ENCODE data around the gene NUDT16. TPM values are rescaled to one million over a fixed set of nuclear protein-coding genes. Genes with fewer than 3 reads are reported as not detected.
A peak's percentile ranks its signal among the peaks of the same experiment; 100 is the strongest.

The NUDT16 gene
- total RNA-seq, 1 experiment from 2014 or later: 19.4 TPM

DNA sequence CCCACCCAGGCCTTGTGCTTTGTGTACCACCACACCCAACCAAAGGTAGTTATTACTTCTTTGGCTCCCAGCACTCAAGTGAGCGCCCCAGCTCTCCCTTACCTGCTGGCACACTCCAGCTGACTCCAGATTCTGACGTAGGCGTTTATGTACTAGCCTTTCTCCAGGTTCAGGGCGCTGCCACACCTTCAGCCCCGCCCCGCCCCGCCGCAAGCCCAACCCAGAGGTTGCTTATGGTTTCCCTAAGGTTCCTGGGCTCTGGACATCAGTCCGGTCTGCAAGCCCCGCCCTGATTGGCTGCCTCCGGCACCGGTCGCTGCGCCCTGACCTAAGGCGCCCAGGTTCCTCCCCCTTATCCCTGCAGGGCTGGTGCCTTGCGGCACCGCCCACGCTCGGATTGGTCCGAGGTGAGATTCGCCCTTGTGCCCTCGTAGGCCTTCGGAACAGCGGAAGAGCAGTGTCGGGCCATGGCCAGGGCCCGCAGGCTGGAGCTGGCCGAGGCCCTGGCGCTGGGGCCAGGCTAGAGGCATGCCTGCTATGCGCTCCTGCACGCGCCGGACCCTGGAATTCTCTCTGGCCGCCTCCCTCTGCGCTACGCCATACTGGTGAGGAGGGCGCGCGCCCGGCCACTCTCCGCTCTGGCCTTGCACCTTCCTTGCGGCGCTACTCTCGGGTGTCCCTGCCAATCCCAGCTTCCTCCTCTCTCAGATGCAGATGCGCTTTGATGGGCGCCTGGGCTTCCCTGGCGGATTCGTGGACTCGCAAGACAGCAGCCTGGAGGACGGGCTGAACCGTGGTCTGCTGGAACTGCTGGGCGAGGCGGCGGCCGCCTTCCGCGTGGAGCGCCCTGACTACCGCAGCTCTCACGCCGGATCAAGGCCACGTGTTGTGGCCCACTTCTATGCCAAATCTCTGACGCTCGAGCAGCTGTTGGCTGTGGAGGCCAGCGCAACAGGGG lies 19.8 kb upstream of the NUDT16 start:
- Histone ChIP-seq H3K79me2 (ENCODE audit: low read depth) (no peaks in the 10 kb centered on the region), H3K27ac (no peak overlapping the region), H3K4me2 (peak overlapping the region; percentile 85), H3K9me3 (ENCODE audit: insufficient read depth, low read depth) (peaks cover 4% of the 10 kb centered on the region), H3K9me2 (ENCODE audit: insufficient read depth) (no peaks in the 10 kb centered on the region), H3K36me3 (ENCODE audit: low read depth) (no peaks in the 10 kb centered on the region), H3F3A (ENCODE audit: insufficient read depth, low read depth) (no peaks in the 10 kb centered on the region; the same call in 1 of the 2 replicates), H4K20me1 (ENCODE audit: insufficient read depth) (no peaks in the 10 kb centered on the region), H3K27me3 (ENCODE audit: insufficient read depth, low read depth) (no peaks in the 10 kb centered on the region), H2AFZ (peak overlapping the region; percentile 82), H3K4me3 (peak overlapping the region; percentile 58), H3K4me1 (replicated peaks; ENCODE audit: insufficient read depth) (peaks cover 25% of the 10 kb centered on the region)
- ChIA-PET CTCF (interaction anchor here (0.6 kb wide), 1 partner anchor 535 kb away, joined by 3 read pairs; no protein-coding TSS in a partner anchor), POLR2A (ENCODE audit: unreplicated experiment) (interaction anchor here (0.6 to 1.0 kb wide), 2 partner anchors 11 to 20 kb away, joined by 3 read pairs; partner anchors contain the start of gene NUDT16)
- DNase-seq: peak; percentile 88 to 99
- no TSS peak for BruUV-seq (replicated peaks)
- intact Hi-C loops (cut with micrococcal nuclease; ENCODE audit: unreplicated experiment): loop anchor here (1.0 to 2.0 kb wide), 3 partner anchors 11 to 145 kb away; no protein-coding TSS in a partner anchor
- no peak for TF ChIP-seq EZH2 (IDR thresholded peaks at IDR 0.05; ENCODE audit: low read depth)
- TF ChIP-seq, protein P1, sequence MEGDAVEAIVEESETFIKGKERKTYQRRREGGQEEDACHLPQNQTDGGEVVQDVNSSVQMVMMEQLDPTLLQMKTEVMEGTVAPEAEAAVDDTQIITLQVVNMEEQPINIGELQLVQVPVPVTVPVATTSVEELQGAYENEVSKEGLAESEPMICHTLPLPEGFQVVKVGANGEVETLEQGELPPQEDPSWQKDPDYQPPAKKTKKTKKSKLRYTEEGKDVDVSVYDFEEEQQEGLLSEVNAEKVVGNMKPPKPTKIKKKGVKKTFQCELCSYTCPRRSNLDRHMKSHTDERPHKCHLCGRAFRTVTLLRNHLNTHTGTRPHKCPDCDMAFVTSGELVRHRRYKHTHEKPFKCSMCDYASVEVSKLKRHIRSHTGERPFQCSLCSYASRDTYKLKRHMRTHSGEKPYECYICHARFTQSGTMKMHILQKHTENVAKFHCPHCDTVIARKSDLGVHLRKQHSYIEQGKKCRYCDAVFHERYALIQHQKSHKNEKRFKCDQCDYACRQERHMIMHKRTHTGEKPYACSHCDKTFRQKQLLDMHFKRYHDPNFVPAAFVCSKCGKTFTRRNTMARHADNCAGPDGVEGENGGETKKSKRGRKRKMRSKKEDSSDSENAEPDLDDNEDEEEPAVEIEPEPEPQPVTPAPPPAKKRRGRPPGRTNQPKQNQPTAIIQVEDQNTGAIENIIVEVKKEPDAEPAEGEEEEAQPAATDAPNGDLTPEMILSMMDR (conservative IDR thresholded peaks at IDR 0.05): no peak

DNA sequence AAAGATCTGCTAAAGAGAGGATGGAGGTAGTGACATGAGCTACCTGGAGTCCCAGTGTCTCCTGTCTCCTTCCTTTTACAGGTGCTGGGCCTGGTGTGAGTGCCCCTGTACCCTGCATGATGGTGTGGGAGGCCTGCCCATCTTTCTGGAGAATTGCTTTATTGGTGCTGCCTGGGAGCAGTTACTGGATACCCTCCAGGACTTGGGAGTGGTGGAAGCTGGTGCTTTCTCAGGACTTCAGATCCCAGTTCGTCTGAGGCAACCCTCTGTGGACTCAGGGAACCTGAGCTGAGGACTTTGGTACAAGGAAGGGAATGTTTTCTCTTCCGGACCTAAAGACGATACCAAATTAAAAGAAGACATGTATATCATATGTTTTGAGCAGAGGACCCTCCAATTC lies 18.3 kb upstream of the NUDT16 start:
- no TSS peak for BruUV-seq (replicated peaks)
- intact Hi-C loops (cut with micrococcal nuclease; ENCODE audit: unreplicated experiment): no loop called here
- ChIA-PET CTCF (no interaction called here), POLR2A (ENCODE audit: unreplicated experiment) (interaction anchor here (0.9 kb wide), 1 partner anchor 18 kb away, joined by 4 read pairs; the partner anchor contains the start of gene NUDT16)
- no peak for DNase-seq
- Histone ChIP-seq H3K79me2 (ENCODE audit: low read depth) (no peaks in the 10 kb centered on the region), H4K20me1 (ENCODE audit: insufficient read depth) (no peaks in the 10 kb centered on the region), H3K36me3 (ENCODE audit: low read depth) (no peaks in the 10 kb centered on the region), H2AFZ (no peak overlapping the region), H3K9me3 (ENCODE audit: insufficient read depth, low read depth) (peaks cover 8% of the 10 kb centered on the region), H3K9me2 (ENCODE audit: insufficient read depth) (no peaks in the 10 kb centered on the region), H3K4me1 (replicated peaks; ENCODE audit: insufficient read depth) (peaks cover 25% of the 10 kb centered on the region), H3K4me3 (no peak overlapping the region), H3F3A (ENCODE audit: insufficient read depth, low read depth) (no peaks in the 10 kb centered on the region; the same call in 1 of the 2 replicates), H3K27me3 (ENCODE audit: insufficient read depth, low read depth) (no peaks in the 10 kb centered on the region), H3K4me2 (no peak overlapping the region), H3K27ac (no peak overlapping the region)
- no peak for TF ChIP-seq EZH2 (IDR thresholded peaks at IDR 0.05; ENCODE audit: low read depth)
- TF ChIP-seq, protein P1 (conservative IDR thresholded peaks at IDR 0.05): no peak

DNA sequence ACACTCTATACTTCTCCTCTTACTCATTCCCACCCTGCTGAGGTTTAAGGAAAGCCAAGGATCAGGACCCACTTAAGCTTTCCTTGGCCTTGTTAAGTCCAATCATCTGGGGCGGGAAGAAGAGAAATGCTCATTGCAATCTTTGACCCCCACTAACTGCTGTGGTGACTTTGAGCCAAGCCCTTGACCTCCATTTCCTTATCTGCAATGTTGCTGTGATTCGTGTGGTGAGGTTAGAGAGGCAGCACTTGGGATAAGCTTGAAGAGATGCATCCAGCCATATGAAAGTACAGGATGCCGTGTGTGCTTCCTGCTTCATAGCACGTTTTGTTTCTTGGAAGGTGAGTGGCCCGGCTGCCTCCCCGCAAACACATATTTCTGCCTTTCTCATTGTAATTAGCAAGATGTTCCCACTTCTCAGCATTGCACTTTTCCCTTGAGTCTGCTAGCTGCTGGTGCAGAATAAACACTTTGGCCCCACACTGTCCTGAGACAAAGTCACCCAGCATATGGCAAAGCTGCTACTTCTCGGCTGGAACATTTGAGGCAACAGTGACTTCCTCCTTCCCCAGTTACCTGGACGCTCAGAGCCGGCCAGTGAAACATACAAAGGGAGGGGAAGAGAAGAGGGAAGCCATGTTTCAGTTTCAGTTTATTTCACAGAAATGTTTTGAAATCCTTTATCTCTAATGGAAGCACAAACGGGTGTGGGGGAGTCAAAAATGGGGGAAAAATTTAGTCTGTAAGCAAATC lies 10.5 kb upstream of the NUDT16 start:
- TF ChIP-seq, protein P1 (conservative IDR thresholded peaks at IDR 0.05): no peak
- TF ChIP-seq EZH2 (IDR thresholded peaks at IDR 0.05; ENCODE audit: low read depth): no peak
- H3F3A ChIP-seq (ENCODE audit: insufficient read depth, low read depth): no peaks in the 10 kb centered on the region
- H3K79me2 ChIP-seq (ENCODE audit: low read depth): no peaks in the 10 kb centered on the region
- H3K27me3 ChIP-seq (ENCODE audit: insufficient read depth, low read depth): no peaks in the 10 kb centered on the region
- no peak overlapping the region for H3K4me3 ChIP-seq
- H3K4me2 ChIP-seq: no peak overlapping the region
- no peaks in the 10 kb centered on the region for H4K20me1 ChIP-seq (ENCODE audit: insufficient read depth)
- intact Hi-C loops (cut with micrococcal nuclease; ENCODE audit: unreplicated experiment): no loop called here
- no peak overlapping the region for H3K27ac ChIP-seq
- no TSS peak for BruUV-seq (replicated peaks)
- H3K4me1 ChIP-seq (replicated peaks; ENCODE audit: insufficient read depth): no peaks in the 10 kb centered on the region
- POLR2A ChIA-PET (ENCODE audit: unreplicated experiment): interaction anchor here (0.7 kb wide), 1 partner anchor 1983 kb away, joined by 3 read pairs; no protein-coding TSS in a partner anchor
- no peak for DNase-seq
- H3K9me3 ChIP-seq (ENCODE audit: insufficient read depth, low read depth): peaks cover 4% of the 10 kb centered on the region; the same call in 1 of the 2 replicates
- H3K36me3 ChIP-seq (ENCODE audit: low read depth): no peaks in the 10 kb centered on the region
- CTCF ChIA-PET: no interaction called here
- H3K9me2 ChIP-seq (ENCODE audit: insufficient read depth): no peaks in the 10 kb centered on the region
- H2AFZ ChIP-seq: no peak overlapping the region

Data from PC-9 (cell line).